ENCODE measurements around the gene KANTR. TPM values are rescaled to one million over a fixed set of nuclear protein-coding genes. Genes with fewer than 3 reads are reported as not detected.

The KANTR gene
- total RNA-seq, 1 donor from 2014 or later, result 12.0 TPM

DNA sequence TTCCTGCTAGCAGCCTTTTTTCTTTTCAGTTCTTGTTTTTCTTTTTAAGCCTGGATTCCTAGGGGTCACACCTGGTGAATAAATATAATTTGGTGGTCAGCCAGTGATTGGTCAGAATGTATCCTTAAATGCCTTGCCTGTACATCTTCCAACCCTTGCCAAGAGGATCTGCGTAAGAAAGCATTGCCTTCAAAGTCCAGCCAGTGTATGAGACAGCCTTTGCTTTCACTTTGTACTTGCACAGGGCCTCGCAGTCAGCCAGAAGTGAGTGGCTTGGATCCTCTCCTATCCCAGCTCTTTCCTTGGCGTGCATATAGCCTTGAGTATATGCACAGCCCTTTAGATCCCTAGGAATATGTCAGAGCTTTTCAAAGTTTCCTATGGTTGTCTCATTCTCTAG, 22.2 kb downstream of the KANTR start:
- Histone ChIP-seq H3K9ac (ENCODE audit: low read depth in 1 of 3, low read length in 3 of 3) (peak overlapping the region in 1 of 3 donors; percentile 64), H3K36me3 (ENCODE audit: control insufficient read depth in 3 of 3, insufficient read depth in 3 of 3, low read length in 3 of 3) (peaks cover 0 to 4% (median 0%) of the 10 kb centered on the region in 3 donors), H3K27me3 (ENCODE audit: control insufficient read depth in 3 of 3, insufficient read depth in 3 of 3, low read length in 3 of 3) (no peaks in the 10 kb centered on the region), H3K4me3 (ENCODE audit: low read length in 3 of 3) (peak overlapping the region in 2 of 3 donors; percentile 13 to 30), H3K27ac (ENCODE audit: low read depth, low read length) (peak overlapping the region; percentile 36), H3K4me1 (ENCODE audit: control insufficient read depth in 3 of 3, insufficient read depth in 3 of 3, low read length in 3 of 3) (peaks cover 5 to 11% (median 9%) of the 10 kb centered on the region in 3 donors), H3K9me3 (ENCODE audit: control insufficient read depth in 3 of 3, low read length in 3 of 3) (no peaks in the 10 kb centered on the region)

DNA sequence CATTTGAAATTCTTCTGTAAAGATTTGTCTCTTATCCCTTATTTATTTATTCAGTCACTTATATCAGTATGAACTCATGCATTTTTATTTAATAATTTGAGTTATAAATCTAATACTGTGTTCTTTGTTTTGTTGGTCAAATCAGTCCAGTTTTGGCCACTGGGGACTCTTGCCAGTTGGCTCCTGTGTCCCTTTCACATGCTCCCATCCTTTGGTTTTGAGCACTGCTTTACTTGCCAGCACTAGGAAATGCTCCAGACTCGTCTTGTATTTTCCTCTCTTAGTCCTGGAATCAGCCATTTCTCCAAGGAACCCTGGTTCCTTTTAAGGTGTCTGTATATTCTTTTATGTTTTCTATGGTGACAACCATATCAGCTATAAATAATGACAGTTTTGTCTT, 28.1 kb downstream of the KANTR start:
- H3K36me3 ChIP-seq (ENCODE audit: control insufficient read depth in 3 of 3, insufficient read depth in 3 of 3, low read length in 3 of 3), result no peaks in the 10 kb centered on the region
- H3K27me3 ChIP-seq (ENCODE audit: control insufficient read depth in 3 of 3, insufficient read depth in 3 of 3, low read length in 3 of 3), result no peaks in the 10 kb centered on the region
- no peak overlapping the region for H3K4me3 ChIP-seq (ENCODE audit: low read length in 3 of 3)
- no peak overlapping the region for H3K9ac ChIP-seq (ENCODE audit: low read depth in 1 of 3, low read length in 3 of 3)
- peaks cover 0 to 5% (median 4%) of the 10 kb centered on the region in 3 donors for H3K4me1 ChIP-seq (ENCODE audit: control insufficient read depth in 3 of 3, insufficient read depth in 3 of 3, low read length in 3 of 3)
- no peak overlapping the region for H3K27ac ChIP-seq (ENCODE audit: low read depth, low read length)
- H3K9me3 ChIP-seq (ENCODE audit: control insufficient read depth in 3 of 3, low read length in 3 of 3), result no peaks in the 10 kb centered on the region

DNA sequence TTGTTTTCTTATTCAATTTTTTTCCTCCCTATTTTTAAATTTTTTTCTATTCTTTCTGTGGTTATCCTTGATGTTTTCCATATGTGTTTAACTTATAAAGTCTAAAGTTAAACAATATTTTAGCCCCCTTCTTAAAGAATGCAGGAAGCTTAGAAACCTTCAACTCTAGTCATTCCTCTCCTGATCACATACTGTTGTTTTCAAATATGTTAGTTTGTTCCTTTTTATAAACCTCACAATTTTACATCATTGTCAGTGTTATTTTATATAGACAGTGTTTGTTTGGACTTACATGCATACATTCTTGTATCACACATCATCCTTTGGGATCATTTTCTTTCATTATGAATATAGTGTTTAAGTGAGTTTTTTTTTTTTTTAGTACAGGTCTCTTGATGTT, 31.6 kb downstream of the KANTR start:
- Histone ChIP-seq H3K4me3 (ENCODE audit: low read length in 3 of 3) (no peak overlapping the region), H3K9me3 (ENCODE audit: control insufficient read depth in 3 of 3, low read length in 3 of 3) (peaks cover 0 to 3% (median 0%) of the 10 kb centered on the region in 3 donors), H3K27me3 (ENCODE audit: control insufficient read depth in 3 of 3, insufficient read depth in 3 of 3, low read length in 3 of 3) (peaks cover 0 to 6% (median 0%) of the 10 kb centered on the region in 3 donors), H3K27ac (ENCODE audit: low read depth, low read length) (no peak overlapping the region), H3K9ac (ENCODE audit: low read depth in 1 of 3, low read length in 3 of 3) (no peak overlapping the region), H3K4me1 (ENCODE audit: control insufficient read depth in 3 of 3, insufficient read depth in 3 of 3, low read length in 3 of 3) (peaks cover 6 to 14% (median 8%) of the 10 kb centered on the region in 3 donors), H3K36me3 (ENCODE audit: control insufficient read depth in 3 of 3, insufficient read depth in 3 of 3, low read length in 3 of 3) (no peaks in the 10 kb centered on the region)

GRCh38 chrX:53126377-53126776, 32.4 kb downstream of the KANTR start:
- Histone ChIP-seq H3K9ac (ENCODE audit: low read depth in 1 of 3, low read length in 3 of 3) (no peak overlapping the region), H3K4me3 (ENCODE audit: low read length in 3 of 3) (no peak overlapping the region), H3K4me1 (ENCODE audit: control insufficient read depth in 3 of 3, insufficient read depth in 3 of 3, low read length in 3 of 3) (peaks cover 6 to 14% (median 8%) of the 10 kb centered on the region in 3 donors), H3K36me3 (ENCODE audit: control insufficient read depth in 3 of 3, insufficient read depth in 3 of 3, low read length in 3 of 3) (no peaks in the 10 kb centered on the region), H3K27ac (ENCODE audit: low read depth, low read length) (no peak overlapping the region), H3K27me3 (ENCODE audit: control insufficient read depth in 3 of 3, insufficient read depth in 3 of 3, low read length in 3 of 3) (peaks cover 0 to 8% (median 0%) of the 10 kb centered on the region in 3 donors), H3K9me3 (ENCODE audit: control insufficient read depth in 3 of 3, low read length in 3 of 3) (peaks cover 0 to 3% (median 0%) of the 10 kb centered on the region in 3 donors)

- no peak overlapping the region for H3K9ac ChIP-seq (ENCODE audit: low read depth in 1 of 3, low read length in 3 of 3)
These were observed 34.3 kb downstream of the KANTR start for GRCh38 chrX:53128097-53128749.

GRCh38 chrX:53133400-53133799, 39.5 kb downstream of the KANTR start:
- H3K9me3 ChIP-seq (ENCODE audit: control insufficient read depth in 3 of 3, low read length in 3 of 3), result no peaks in the 10 kb centered on the region
- no peak overlapping the region for H3K27ac ChIP-seq (ENCODE audit: low read depth, low read length)
- peaks cover 0 to 7% (median 3%) of the 10 kb centered on the region in 3 donors for H3K4me1 ChIP-seq (ENCODE audit: control insufficient read depth in 3 of 3, insufficient read depth in 3 of 3, low read length in 3 of 3)
- no peak overlapping the region for H3K4me3 ChIP-seq (ENCODE audit: low read length in 3 of 3)
- peaks cover 0 to 17% (median 0%) of the 10 kb centered on the region in 3 donors for H3K27me3 ChIP-seq (ENCODE audit: control insufficient read depth in 3 of 3, insufficient read depth in 3 of 3, low read length in 3 of 3)
- no peak overlapping the region for H3K9ac ChIP-seq (ENCODE audit: low read depth in 1 of 3, low read length in 3 of 3)
- peaks cover 0 to 7% (median 4%) of the 10 kb centered on the region in 3 donors for H3K36me3 ChIP-seq (ENCODE audit: control insufficient read depth in 3 of 3, insufficient read depth in 3 of 3, low read length in 3 of 3)

More at GRCh38 chrX:53128097-53128749, 34.3 kb downstream of the KANTR start:
- Histone ChIP-seq H3K27ac (ENCODE audit: low read depth, low read length) (no peak overlapping the region), H3K4me3 (ENCODE audit: low read length in 3 of 3) (no peak overlapping the region), H3K27me3 (ENCODE audit: control insufficient read depth in 3 of 3, insufficient read depth in 3 of 3, low read length in 3 of 3) (peaks cover 0 to 14% (median 0%) of the 10 kb centered on the region in 3 donors), H3K36me3 (ENCODE audit: control insufficient read depth in 3 of 3, insufficient read depth in 3 of 3, low read length in 3 of 3) (peaks cover 0 to 7% (median under 1%) of the 10 kb centered on the region in 3 donors), H3K4me1 (ENCODE audit: control insufficient read depth in 3 of 3, insufficient read depth in 3 of 3, low read length in 3 of 3) (peaks cover 3 to 14% (median 6%) of the 10 kb centered on the region in 3 donors), H3K9me3 (ENCODE audit: control insufficient read depth in 3 of 3, low read length in 3 of 3) (peaks cover 0 to 3% (median 0%) of the 10 kb centered on the region in 3 donors)

GRCh38 chrX:53135581-53135980, 41.6 kb downstream of the KANTR start:
- H3K27me3 ChIP-seq (ENCODE audit: control insufficient read depth in 3 of 3, insufficient read depth in 3 of 3, low read length in 3 of 3), result peaks cover 0 to 11% (median 0%) of the 10 kb centered on the region in 3 donors
- no peak overlapping the region for H3K27ac ChIP-seq (ENCODE audit: low read depth, low read length)
- H3K9ac ChIP-seq (ENCODE audit: low read depth in 1 of 3, low read length in 3 of 3), result no peak overlapping the region
- peaks cover 0 to 7% (median 4%) of the 10 kb centered on the region in 3 donors for H3K36me3 ChIP-seq (ENCODE audit: control insufficient read depth in 3 of 3, insufficient read depth in 3 of 3, low read length in 3 of 3)
- H3K9me3 ChIP-seq (ENCODE audit: control insufficient read depth in 3 of 3, low read length in 3 of 3), result no peaks in the 10 kb centered on the region
- no peak overlapping the region for H3K4me3 ChIP-seq (ENCODE audit: low read length in 3 of 3)
- H3K4me1 ChIP-seq (ENCODE audit: control insufficient read depth in 3 of 3, insufficient read depth in 3 of 3, low read length in 3 of 3), result peaks cover 0 to 7% (median 3%) of the 10 kb centered on the region in 3 donors

- no peaks in the 10 kb centered on the region for H3K9me3 ChIP-seq (ENCODE audit: control insufficient read depth in 3 of 3, low read length in 3 of 3)
- H3K4me3 ChIP-seq (ENCODE audit: low read length in 3 of 3), result no peak overlapping the region
- no peak overlapping the region for H3K27ac ChIP-seq (ENCODE audit: low read depth, low read length)
- H3K4me1 ChIP-seq (ENCODE audit: control insufficient read depth in 3 of 3, insufficient read depth in 3 of 3, low read length in 3 of 3), result peaks cover 0 to 12% (median 11%) of the 10 kb centered on the region in 3 donors
- H3K9ac ChIP-seq (ENCODE audit: low read depth in 1 of 3, low read length in 3 of 3), result no peak overlapping the region
- H3K36me3 ChIP-seq (ENCODE audit: control insufficient read depth in 3 of 3, insufficient read depth in 3 of 3, low read length in 3 of 3), result no peaks in the 10 kb centered on the region
- H3K27me3 ChIP-seq (ENCODE audit: control insufficient read depth in 3 of 3, insufficient read depth in 3 of 3, low read length in 3 of 3), result no peaks in the 10 kb centered on the region
These were observed 59.6 kb downstream of the KANTR start for GRCh38 chrX:53153581-53153980.

DNA sequence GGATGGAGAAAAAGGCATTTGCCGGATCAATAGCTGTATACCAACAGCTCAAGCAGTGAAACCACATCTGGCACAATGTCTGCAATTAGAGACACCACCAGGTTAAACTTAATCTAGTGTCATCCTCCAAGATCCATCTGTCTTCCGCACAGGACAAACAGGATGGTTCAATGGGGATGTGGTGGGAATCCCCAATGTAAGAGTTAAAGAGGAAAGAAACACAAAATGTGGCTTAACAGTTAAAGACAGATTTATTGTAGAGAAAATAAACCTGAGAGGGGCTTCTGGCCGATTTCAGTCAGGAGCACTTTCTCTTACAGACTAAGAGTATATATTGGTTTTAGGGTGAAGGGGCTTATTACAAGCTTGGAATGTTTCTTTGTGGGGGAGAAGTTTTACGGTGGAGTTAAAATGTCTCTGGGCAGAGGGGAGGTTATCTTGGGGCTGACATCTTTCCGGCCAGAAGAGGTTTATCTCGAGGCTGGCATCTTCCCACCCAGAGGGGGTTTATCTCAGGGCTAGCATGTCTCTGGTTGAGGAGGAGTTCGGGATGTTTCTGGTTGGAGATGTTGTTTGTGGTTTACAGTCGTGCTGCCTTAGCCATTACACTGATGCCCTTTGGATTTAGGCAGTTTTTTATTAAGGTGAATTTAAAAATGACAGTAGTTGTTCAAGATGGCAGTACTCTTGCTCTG, 61.7 kb downstream of the KANTR start:
- Histone ChIP-seq H3K9ac (ENCODE audit: low read depth in 1 of 3, low read length in 3 of 3) (no peak overlapping the region), H3K4me1 (ENCODE audit: control insufficient read depth in 3 of 3, insufficient read depth in 3 of 3, low read length in 3 of 3) (peaks cover 0 to 15% (median 11%) of the 10 kb centered on the region in 3 donors), H3K27ac (ENCODE audit: low read depth, low read length) (peak overlapping the region; percentile 32), H3K9me3 (ENCODE audit: control insufficient read depth in 3 of 3, low read length in 3 of 3) (no peaks in the 10 kb centered on the region), H3K4me3 (ENCODE audit: low read length in 3 of 3) (no peak overlapping the region), H3K36me3 (ENCODE audit: control insufficient read depth in 3 of 3, insufficient read depth in 3 of 3, low read length in 3 of 3) (peaks cover 0 to 3% (median 0%) of the 10 kb centered on the region in 3 donors), H3K27me3 (ENCODE audit: control insufficient read depth in 3 of 3, insufficient read depth in 3 of 3, low read length in 3 of 3) (no peaks in the 10 kb centered on the region)

DNA sequence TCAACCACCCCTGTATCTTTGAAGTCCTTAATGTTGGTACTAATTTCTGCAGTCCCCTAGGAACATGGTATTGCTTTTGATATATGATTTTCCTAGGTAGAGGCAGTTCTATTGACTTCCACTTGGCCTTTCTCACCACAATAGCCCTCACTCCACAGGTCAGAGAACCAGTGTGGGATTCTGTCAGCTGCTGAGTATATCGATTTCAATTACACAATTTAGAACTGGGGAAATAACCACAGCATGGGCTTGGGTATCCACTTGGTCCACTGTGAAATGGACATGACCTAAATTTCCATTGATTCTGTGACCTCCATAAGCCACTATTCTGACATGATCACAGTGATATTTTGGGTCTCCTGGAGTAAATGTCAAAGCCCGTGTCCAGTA, 62.3 kb downstream of the KANTR start:
- Histone ChIP-seq H3K4me3 (ENCODE audit: low read length in 3 of 3) (no peak overlapping the region), H3K27ac (ENCODE audit: low read depth, low read length) (peak overlapping the region; percentile 32), H3K27me3 (ENCODE audit: control insufficient read depth in 3 of 3, insufficient read depth in 3 of 3, low read length in 3 of 3) (no peaks in the 10 kb centered on the region), H3K9me3 (ENCODE audit: control insufficient read depth in 3 of 3, low read length in 3 of 3) (no peaks in the 10 kb centered on the region), H3K4me1 (ENCODE audit: control insufficient read depth in 3 of 3, insufficient read depth in 3 of 3, low read length in 3 of 3) (peaks cover 0 to 15% (median 11%) of the 10 kb centered on the region in 3 donors), H3K9ac (ENCODE audit: low read depth in 1 of 3, low read length in 3 of 3) (no peak overlapping the region), H3K36me3 (ENCODE audit: control insufficient read depth in 3 of 3, insufficient read depth in 3 of 3, low read length in 3 of 3) (peaks cover 0 to 3% (median 0%) of the 10 kb centered on the region in 3 donors)

All from skeletal muscle tissue (tissue), 4 donors.